HG03342 (cell line): ENCODE measurements around the gene LCN10.
"Not testable (repeated sequence)": the region's sequence is repeated elsewhere in the genome, so short reads cannot be mapped to it uniquely, and the experiment has no call there.

ENCODE experiments used
- ATAC-seq: cut with Tn5 transposase; IDR thresholded peaks from one replicate; pipeline ENCODE4 v1.9.1; 2021; ENCODE audit warnings: mild to moderate bottlenecking, moderate library complexity; ENCODE audit not compliant: unreplicated experiment

The LCN10 gene

DNA sequence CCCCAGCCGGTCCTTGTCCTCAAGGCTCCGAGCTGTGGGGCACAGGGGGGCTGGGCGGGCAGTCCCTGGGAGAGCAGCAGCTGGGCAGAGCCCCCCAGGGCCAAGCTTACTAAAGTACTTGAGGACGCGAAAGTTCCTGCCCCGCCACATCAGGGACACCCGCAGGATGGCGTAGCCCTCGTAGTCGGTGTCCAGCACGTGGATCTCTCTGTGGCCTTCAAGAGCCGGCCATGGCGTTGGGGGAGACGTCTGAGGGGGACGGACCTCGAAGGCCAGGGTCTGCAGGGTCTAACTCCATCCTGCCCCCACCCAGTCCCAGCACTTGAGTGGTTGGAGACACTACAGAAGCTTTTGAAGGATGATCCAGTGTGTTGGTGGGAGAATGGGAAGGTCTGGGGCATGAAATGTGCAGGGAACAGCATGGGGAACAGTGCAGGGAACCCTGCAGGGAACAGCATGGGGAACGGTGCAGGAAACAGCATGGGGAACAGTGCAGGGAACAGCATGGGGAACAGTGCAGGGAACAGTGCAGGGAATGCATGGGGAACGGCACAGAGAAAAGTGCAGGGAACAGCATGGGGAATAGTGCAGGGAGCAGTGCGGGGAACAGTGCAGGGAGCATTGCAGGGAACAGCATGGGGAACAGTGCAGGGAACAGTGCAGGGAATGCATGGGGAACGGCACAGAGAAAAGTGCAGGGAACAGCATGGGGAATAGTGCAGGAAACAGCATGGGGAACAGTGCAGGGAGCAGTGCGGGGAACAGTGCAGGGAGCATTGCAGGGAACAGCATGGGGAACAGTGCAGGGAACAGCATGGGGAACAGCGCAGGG is 12.8 kb upstream of the LCN10 start:
- ATAC-seq = not testable (repeated sequence)

DNA sequence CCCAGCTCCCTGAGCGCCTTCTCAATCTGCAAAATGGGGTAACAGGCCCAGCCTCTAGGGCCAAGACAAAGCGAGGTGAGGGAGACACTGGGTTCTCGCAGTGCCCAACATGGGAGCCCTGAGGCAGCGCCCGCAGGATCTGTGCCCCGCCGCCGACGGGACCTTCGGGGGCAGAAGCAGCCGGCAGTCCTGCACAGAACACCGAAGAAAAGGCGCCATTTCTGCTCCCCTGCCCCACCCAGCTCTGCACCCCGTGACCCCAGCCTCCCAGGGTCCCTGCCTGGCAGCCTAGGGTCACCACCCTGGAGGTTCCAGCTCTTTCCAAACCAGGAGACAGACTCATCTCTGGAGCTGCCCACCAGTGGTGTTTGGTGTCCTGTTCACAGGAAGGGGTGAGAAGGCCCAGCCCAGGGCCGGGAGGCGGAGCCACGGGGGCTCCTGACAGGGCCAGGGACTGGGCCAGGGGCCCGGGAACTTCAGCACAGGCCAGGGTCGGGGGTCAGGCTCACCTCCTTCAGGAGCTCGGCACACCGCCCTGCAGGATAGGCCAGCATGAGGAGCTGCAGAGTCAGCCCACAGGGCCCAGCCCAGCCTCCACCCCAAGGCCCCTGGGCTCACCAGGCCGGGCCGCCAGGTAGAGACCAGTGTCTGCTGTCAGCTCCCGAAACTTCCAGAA is 12.0 kb upstream of the LCN10 start:
- ATAC-seq = no peak

DNA sequence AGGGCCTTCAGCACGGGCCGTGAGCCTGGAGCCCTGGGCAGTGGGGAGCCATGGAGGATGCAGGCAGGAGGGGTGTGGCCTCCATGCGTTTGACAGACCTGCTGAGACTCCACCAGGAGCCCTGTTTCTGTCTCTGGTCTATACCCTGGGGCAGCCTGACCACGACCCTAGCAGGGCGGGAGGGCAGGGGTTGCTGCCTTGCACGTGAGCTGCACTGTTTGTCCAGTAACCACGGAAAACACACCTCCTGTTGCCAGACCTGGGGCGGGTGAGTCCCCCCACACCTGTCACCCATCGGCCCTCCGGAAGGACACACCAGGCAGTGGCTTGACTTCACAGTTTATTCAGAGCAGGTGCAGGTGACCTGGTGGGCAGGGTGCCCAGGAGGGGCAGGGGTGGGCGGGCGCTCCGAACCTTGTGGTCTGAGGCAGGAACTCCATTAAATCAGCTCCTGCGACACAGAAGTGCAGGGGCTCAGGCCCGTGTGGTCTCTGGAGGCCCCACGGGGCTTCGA is 11.4 kb upstream of the LCN10 start:
- no peak for ATAC-seq

DNA sequence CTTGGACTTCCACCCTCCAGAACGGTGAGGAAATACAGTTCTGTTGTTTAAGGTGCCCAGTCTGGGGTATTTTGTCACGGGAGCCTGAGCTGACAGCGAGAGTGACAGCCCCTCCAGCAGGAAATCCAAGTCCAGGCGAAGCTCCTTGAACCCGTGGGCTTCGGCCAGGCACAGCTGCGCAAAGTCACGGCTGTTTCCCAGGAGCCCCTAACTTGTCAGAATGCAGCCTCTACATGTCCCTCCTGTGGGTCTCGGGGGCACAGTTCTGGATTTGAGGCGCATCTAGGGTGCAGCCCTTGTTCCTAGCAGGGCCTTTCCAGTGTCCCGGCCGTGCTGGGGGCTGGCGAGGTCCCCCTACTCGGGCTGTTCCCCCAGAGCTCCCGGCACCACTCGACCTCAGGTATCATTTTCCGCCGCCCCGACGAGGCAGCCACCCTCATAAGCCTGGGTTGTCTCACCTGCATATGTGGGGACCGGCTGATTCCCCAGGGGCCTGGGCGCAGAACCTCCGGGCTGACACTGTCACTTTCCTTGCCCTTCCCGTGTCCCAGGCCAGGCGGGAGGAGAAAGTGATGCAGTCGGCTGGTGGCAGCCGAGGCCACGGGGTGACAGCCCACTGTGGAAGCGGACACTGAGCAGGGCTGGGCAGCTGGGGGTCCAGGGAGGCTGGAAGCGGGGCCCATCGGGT is 10.8 kb upstream of the LCN10 start:
- ATAC-seq = no peak

- no peak for ATAC-seq
Observed at GRCh38 chr9:136751814-136752213, 9.1 kb upstream of the LCN10 start.

GRCh38 chr9:136751244-136751643 is 8.5 kb upstream of the LCN10 start:
- no peak for ATAC-seq

- ATAC-seq = no peak
Observed at GRCh38 chr9:136750526-136750925, 7.8 kb upstream of the LCN10 start.

DNA sequence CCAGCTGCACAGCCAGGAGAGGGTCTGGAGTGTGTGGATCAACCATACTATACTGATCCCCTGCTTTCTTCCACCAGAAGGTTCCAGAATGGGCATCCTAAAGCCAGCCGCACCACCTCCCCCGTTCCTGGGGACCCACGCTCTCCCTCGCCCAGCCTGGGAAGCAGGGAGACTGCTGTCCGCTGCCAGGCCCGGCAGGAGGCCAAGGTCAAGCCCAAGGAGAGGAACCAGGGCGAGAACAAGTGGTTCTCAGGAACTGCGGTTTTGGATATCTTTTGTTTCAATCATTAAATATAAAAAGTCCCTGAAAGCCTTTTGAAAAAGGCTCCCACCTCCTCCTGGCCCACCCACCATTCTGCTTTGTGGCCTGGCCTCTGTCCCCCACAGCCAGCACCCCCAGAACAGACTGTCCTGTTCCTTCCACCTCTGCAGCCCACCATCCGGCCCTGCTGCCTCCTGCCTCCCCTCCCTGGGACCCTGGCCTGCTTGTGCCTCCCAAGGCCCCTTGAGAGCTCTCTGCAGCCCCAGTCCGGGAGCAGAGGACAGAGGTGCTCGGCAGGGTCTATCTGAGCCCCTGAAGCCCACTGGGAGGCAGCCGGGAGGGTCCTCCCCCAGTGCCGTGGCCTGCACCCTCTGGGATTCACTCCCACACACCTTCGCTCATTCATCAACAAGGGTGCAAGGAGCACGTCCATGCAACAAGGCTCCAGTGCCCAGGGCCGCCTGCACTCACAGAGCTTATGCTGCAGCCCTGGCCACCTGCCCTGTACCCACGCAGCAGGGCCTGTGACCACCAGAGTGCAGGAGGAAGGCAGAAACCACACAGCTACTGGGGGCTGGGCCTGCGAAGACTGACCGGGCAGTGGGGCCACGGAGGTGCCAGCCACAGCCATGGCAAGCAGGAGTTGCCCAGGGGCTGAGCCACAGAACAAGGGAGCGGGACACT is 6.2 kb upstream of the LCN10 start:
- no peak for ATAC-seq

GRCh38 chr9:136748201-136748600 is 5.5 kb upstream of the LCN10 start, which contains the start of gene LCN6:
Gene LCN6 (minus strand): TSS chr9:136748525. CDS start chr9:136748483, 42 bp downstream.
- no peak for ATAC-seq

DNA sequence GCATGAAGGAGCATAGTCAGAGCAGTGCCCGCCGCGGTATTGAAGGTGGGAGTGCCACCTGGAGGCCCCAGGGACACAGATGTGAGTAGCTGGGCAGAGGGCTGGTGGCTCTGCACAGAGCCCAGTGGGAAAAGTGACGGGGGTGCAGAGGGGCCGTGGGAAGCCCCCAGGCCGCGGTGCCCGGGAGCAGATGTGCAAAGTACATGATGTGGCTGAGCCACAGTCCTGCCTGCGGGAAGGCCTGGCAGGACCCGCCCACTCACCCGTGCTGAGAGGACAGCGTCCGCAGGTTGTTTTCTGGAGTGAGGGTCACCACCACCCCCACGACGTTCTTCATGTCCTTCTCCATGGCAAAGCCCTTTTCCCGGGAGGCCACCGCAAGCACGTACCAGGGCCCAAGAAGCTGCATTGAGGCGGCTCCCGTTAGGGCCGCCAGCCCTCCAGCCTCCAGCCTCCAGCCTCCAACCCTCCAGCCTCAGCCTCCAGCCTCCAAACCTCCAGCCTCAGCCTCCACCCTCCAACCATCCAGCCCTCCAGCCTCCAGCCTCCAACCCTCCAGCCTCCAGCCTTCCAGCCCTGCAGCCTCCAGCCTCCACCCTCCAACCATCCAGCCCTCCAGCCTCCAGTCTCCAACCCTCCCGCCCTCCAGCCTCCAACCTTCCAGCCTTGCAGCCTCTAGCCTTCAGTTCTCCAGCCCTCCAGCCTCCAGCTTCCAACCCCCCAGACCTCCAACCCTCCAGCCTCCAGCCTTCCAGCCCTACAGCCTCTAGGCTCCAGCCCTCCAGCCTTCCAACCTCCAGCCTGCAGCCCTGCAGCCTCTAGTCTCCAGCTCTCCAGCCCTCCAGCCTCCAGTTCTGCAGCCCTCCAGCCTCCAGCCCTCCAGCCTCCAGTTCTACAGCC is 4.7 kb upstream of the LCN10 start:
- ATAC-seq = no peak

DNA sequence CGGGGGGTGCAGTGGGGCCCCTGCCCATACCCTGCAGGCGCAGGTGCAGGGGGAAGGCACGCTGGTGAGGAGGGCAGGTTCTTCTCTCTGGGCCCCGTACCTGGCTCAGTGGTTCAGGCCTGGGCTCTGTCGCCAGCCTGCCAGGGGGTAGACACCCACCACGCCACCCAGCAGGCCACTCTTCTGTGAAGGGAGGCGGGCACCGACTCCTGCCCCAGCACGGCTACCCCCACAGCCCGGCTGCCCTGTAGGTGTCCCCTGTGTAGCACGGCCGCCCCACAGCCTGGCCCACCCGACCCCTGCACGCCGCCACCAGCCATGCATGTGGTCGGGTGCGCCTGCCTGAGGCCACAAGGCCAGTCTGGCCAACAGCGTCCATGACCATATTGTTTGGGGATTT is 3.9 kb upstream of the LCN10 start:
- no peak for ATAC-seq

- ATAC-seq = no peak
Observed at GRCh38 chr9:136746155-136746490, 3.4 kb upstream of the LCN10 start.

DNA sequence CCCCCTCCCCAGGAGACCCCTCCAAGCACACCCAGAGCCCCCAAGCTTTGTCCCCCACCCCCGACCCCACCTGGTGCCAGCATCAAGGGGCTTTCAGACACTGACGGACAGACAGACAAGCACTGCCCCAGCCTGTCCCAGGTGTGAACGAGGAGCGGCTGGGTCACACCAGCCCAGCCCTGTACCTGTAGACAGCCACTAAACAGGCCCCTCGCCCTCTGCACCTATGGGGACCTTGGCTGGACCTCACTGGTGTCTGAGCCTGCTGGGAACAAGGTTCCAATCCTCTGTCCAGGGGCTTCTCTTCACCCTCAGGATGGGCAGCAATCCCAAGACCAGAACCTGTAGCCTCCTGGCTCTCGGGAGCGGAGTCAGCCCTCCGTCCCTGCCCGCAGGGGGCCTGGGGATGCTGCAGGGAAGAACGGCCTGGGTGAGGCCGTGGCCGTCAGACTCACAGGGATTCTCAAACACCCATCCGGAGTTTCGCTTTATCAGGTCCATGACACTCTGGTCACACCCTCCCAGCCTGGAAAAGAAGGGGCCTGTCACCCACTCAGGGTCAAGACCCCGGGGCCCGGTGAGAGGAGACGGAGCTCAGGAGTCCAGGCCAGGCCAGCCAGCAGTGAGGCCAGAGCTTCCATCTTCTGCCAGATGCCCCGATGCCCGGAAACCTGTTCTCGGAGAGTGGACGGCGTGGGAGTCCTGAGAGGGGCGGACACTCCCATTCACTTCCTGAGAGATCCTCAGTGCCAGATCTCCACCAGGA is 2.8 kb upstream of the LCN10 start:
- no peak for ATAC-seq

DNA sequence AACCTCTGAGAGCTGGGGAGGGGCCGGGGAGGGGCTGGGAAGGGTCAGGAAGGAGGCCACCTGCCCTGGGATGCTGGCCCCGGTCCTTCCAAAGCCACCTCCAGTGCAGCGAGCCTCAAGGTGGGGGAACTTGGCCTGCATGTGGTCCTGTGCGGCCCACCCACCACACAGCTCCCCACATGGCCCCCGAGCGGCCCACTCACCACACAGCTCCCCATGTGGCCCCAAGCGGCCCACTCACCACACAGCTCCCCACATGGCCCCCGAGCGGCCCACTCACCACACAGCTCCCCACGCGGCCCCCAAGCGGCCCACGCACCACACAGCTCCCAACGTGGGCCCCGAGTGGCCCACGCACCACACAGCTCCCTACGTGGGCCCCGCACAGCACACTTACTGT is 2.0 kb upstream of the LCN10 start:
- ATAC-seq = no peak

- ATAC-seq = no peak
Observed at GRCh38 chr9:136743639-136744211, 985 bp upstream of the LCN10 start.

GRCh38 chr9:136741883-136742571 is 713 bp downstream of the LCN10 start:
- ATAC-seq = no peak

- no peak for ATAC-seq
Observed at GRCh38 chr9:136740971-136741882, 1.5 kb downstream of the LCN10 start.
